HepG2 (cell line): ENCODE data around the gene KRTAP19-8. TPM values are rescaled to one million over a fixed set of nuclear protein-coding genes. Genes with fewer than 3 reads are reported as not detected.

Experiments
- ATAC-seq: fragments of 200-7000 bp; cut with Tn5 transposase; 3 replicates; pipeline ENCODE4 v1.9.1; 2020; ENCODE audit warnings: mild to moderate bottlenecking, moderate library complexity
- BruUV-seq: library from RNA; stranded (reverse); fragments of 400-500 nt; replicated peaks from 2 replicates; lab custom pipeline; 2021; lab: Mats Ljungman, UMichigan
- CTCF ChIA-PET: fragments of 300-600 bp; formaldehyde crosslinking; extraction: SDS; loops from one replicate; lab custom pipeline; 2021; ENCODE audit warnings: low total read pairs, inconsistent platforms, low intra/inter-chr PET ratio; lab: Yijun Ruan, JAX
- POLR2A ChIA-PET: fragments of 350-600 bp; sonication (Branson Sonifier 250); formaldehyde crosslinking; loops from one replicate; lab custom pipeline; 2020; ENCODE audit warnings: antibody characterized with exemption, inconsistent platforms; lab: Yijun Ruan, JAX
- DNase-seq: peaks from one replicate; pipeline ENCODE4 v3.0.0-alpha.2; 2015; ENCODE audit warnings: low spot score
- FAIRE-seq: peaks from 3 replicates; lab custom pipeline; 2011; peaks lifted over from hg19 to GRCh38; lab: Jason Lieb, UNC
- H2AFZ ChIP-seq: one replicate; pipeline ENCODE4 v1.6.1; 2011; ENCODE audit warnings: low read length, inconsistent platforms
- H3K27ac ChIP-seq: fragments of 300-600 bp; 3 replicates; pipeline ENCODE4 v1.8.0; 2011; ENCODE audit warnings: mixed run types, mild to moderate bottlenecking, mixed read lengths, low read length, inconsistent platforms; ENCODE audit not compliant: insufficient read depth; ENCODE audit errors: extremely low read length
- H3K27me3 ChIP-seq, 2 experiments: fragments of 200-600 bp in 1 of 2; 2 replicates in 1 of 2; 3 replicates in 1 of 2; pipeline versions ENCODE4 v1.6.0 to v1.8.0; 2011; ENCODE audit warnings: low read length in 2 of 2, mild to moderate bottlenecking in 2 of 2, moderate library complexity in 2 of 2, inconsistent platforms in 1 of 2; ENCODE audit not compliant: insufficient read depth in 2 of 2, control insufficient read depth in 1 of 2
- H3K36me3 ChIP-seq, 2 experiments: fragments of 200-600 bp in 1 of 2; replicated peaks in 1 of 2; 2 replicates in 1 of 2; 3 replicates in 1 of 2; pipeline versions ENCODE4 v1.5.1 to v1.8.0; 2011; ENCODE audit warnings: low read length in 2 of 2, inconsistent platforms in 1 of 2; ENCODE audit not compliant: insufficient read depth in 2 of 2, control insufficient read depth in 1 of 2
- H3K4me1 ChIP-seq: 2 replicates; pipeline ENCODE4 v1.5.1; 2012; ENCODE audit warnings: low read length, inconsistent platforms; ENCODE audit not compliant: insufficient read depth
- H3K4me2 ChIP-seq: 2 replicates; pipeline ENCODE4 v1.6.0; 2011; ENCODE audit warnings: low read depth, low read length, inconsistent platforms
- H3K4me3 ChIP-seq, 3 experiments: fragments of 200-600 bp in 1 of 3; sonication (generic), shearing (Covaris generic) in 1 of 3; replicated peaks in 1 of 3; 2 replicates each; pipeline ENCODE4 v1.5.1; 2011 to 2016; ENCODE audit warnings: low read length in 3 of 3, inconsistent platforms in 2 of 3, low read depth in 2 of 3, mild to moderate bottlenecking in 2 of 3, control low read depth in 1 of 3, mixed read lengths in 1 of 3; ENCODE audit not compliant: insufficient read depth in 1 of 3
- H3K79me2 ChIP-seq: one replicate; pipeline ENCODE4 v1.6.1; 2011; ENCODE audit warnings: low read length, inconsistent platforms; ENCODE audit not compliant: insufficient read depth
- H3K9ac ChIP-seq: 2 replicates; pipeline ENCODE4 v1.6.0; 2011; ENCODE audit warnings: mild to moderate bottlenecking, low read depth, low read length, inconsistent platforms; ENCODE audit not compliant: insufficient read depth
- H3K9me3 ChIP-seq: 2 replicates; pipeline ENCODE4 v1.5.1; 2012; ENCODE audit warnings: mild to moderate bottlenecking, low read length
- H4K20me1 ChIP-seq: 2 replicates; pipeline ENCODE4 v1.6.0; 2011; ENCODE audit warnings: inconsistent platforms, mild to moderate bottlenecking, low read length, moderate library complexity; ENCODE audit not compliant: insufficient read depth
- ASH2L ChIP-seq: fragments of 300-600, 200-600 bp; sonication (generic); IDR thresholded peaks from 2 replicates; pipeline ENCODE4 v1.7.0; 2017; ENCODE audit warnings: low read depth, mild to moderate bottlenecking, moderate library complexity, mixed read lengths, low read length; ENCODE audit not compliant: insufficient read length
- DPF2 ChIP-seq: sonication (generic); formaldehyde crosslinking; IDR thresholded peaks from 2 replicates; pipeline ENCODE4 v1.4.0; 2020; ENCODE audit warnings: mild to moderate bottlenecking, low read depth, missing genetic modification reagents, borderline replicate concordance
- FOXK2 ChIP-seq: fragments of 450-650 bp; IDR thresholded peaks from 2 replicates; pipeline ENCODE4 v1.6.1; 2016
- GLI4 ChIP-seq: sonication (generic); formaldehyde crosslinking; IDR thresholded peaks from 2 replicates; pipeline ENCODE4 v1.5.1; 2020; ENCODE audit warnings: missing genetic modification reagents, mild to moderate bottlenecking, moderate library complexity, borderline replicate concordance
- PCBP1 ChIP-seq: fragments of 200-400 bp; formaldehyde crosslinking; IDR thresholded peaks from 2 replicates; pipeline ENCODE4 v1.6.1; 2017; ENCODE audit warnings: mild to moderate bottlenecking, low read depth, low read length, borderline replicate concordance
- RCOR2 ChIP-seq: IDR thresholded peaks from 2 replicates; pipeline ENCODE4 v1.6.1; 2016; ENCODE audit warnings: missing biosample characterization, missing genetic modification reagents
- SKI ChIP-seq: fragments of 450-650 bp; IDR thresholded peaks from one replicate; pipeline ENCODE4 v1.6.1; 2018; ENCODE audit warnings: mild to moderate bottlenecking; ENCODE audit not compliant: partially characterized antibody
- SMAD3 ChIP-seq: sonication (generic); formaldehyde crosslinking; IDR thresholded peaks from 2 replicates; pipeline ENCODE4 v1.4.0; 2020; ENCODE audit warnings: missing genetic modification reagents
- SMYD3 ChIP-seq: sonication (generic); formaldehyde crosslinking; IDR thresholded peaks from 2 replicates; pipeline ENCODE4 v1.8.1; 2023; ENCODE audit warnings: mild to moderate bottlenecking, missing genetic modification reagents
- SNAI1 ChIP-seq: sonication (generic); formaldehyde crosslinking; IDR thresholded peaks from 2 replicates; pipeline ENCODE4 v1.5.0; 2020; ENCODE audit warnings: mild to moderate bottlenecking, missing genetic modification reagents, borderline replicate concordance
- SRSF9 ChIP-seq: fragments of 200-400 bp; formaldehyde crosslinking; IDR thresholded peaks from 2 replicates; pipeline ENCODE4 v1.6.1; 2018; ENCODE audit warnings: borderline replicate concordance, mild to moderate bottlenecking, low read depth, low read length; ENCODE audit not compliant: insufficient read depth, poor library complexity, severe bottlenecking
- TARDBP ChIP-seq: sonication (generic); formaldehyde crosslinking; IDR thresholded peaks from 2 replicates; pipeline ENCODE4 v1.8.0; 2022; ENCODE audit warnings: mild to moderate bottlenecking, missing genetic modification reagents
- ZFY ChIP-seq: sonication (generic); formaldehyde crosslinking; IDR thresholded peaks from 2 replicates; pipeline ENCODE4 v1.4.0; 2020; ENCODE audit warnings: missing genetic modification reagents
- ZNF562 ChIP-seq: sonication (generic); formaldehyde crosslinking; IDR thresholded peaks from 2 replicates; pipeline ENCODE4 v1.8.0; 2022; ENCODE audit warnings: missing genetic modification reagents, borderline replicate concordance
- ZSCAN12 ChIP-seq: sonication (generic); formaldehyde crosslinking; IDR thresholded peaks from 2 replicates; pipeline ENCODE4 v1.9.0; 2021; ENCODE audit warnings: mild to moderate bottlenecking, missing genetic modification reagents
- ZZZ3 ChIP-seq: sonication (generic); formaldehyde crosslinking; IDR thresholded peaks from 2 replicates; pipeline ENCODE4 v1.4.0; 2020; ENCODE audit warnings: missing genetic modification reagents, mild to moderate bottlenecking, borderline replicate concordance
- WGBS: methylation state at CpG from one replicate; pipeline ENCODE4 v1.1.6; 2017; ENCODE audit warnings: low lambda C conversion rate; 5-methylcytosine and 5-hydroxymethylcytosine counted together
- in situ Hi-C: cut with HindIII; loops from 2 replicates; pipeline ENCODE4 v1.10.0; 2017; ENCODE audit warnings: low pct_unique_long_range_greater_than_20kb; ENCODE audit not compliant: extremely low pct_ligation_motif_present
- intact Hi-C: fragments of 100-400 bp; cut with micrococcal nuclease; formaldehyde crosslinking; loops from one replicate; pipeline ENCODE4 v1.10.0; 2022; ENCODE audit not compliant: unreplicated experiment
- polyA plus RNA-seq, 8 experiments: library from polyadenylated mRNA; depleted of rRNA in 3 of 8; stranded (reverse) in 7 of 8; unstranded in 1 of 8; fragments of >200 nt; fragmentation: Illumina TruSeq in 4 of 8; extraction: Trizol in 4 of 8; gene quantifications; 2 replicates each; pipeline versions ENCODE4 v1.2.1 to v1.2.3, GENCODE V29; 2011 to 2016; ENCODE audit warnings: low read depth in 4 of 8, missing spikeins in 1 of 8, mixed read lengths in 1 of 8; ENCODE audit not compliant: insufficient read depth in 1 of 8
- total RNA-seq, 5 experiments: library from RNA; depleted of rRNA; stranded (reverse); fragments of >200 nt; fragmentation: Illumina TruSeq; extraction: Trizol; gene quantifications; 2 replicates each; pipeline ENCODE4 v1.2.3, GENCODE V29; 2016; ENCODE audit warnings: low read depth in 1 of 5
- TF ChIP-seq, protein P1 (sequence below): sonication (generic); formaldehyde crosslinking; IDR thresholded peaks from 2 replicates; pipeline ENCODE4 v1.8.1; 2023; ENCODE audit warnings: mild to moderate bottlenecking, inconsistent platforms, moderate library complexity, missing genetic modification reagents, borderline replicate concordance
- TF ChIP-seq, protein P2 (sequence below): sonication (generic); formaldehyde crosslinking; IDR thresholded peaks from 2 replicates; pipeline ENCODE4 v1.4.0; 2020; ENCODE audit warnings: missing genetic modification reagents
- TF ChIP-seq, protein P3 (sequence below): sonication (generic); formaldehyde crosslinking; IDR thresholded peaks from 2 replicates; pipeline ENCODE4 v1.5.1; 2020; ENCODE audit warnings: missing genetic modification reagents, mild to moderate bottlenecking, borderline replicate concordance
- TF ChIP-seq, protein P4 (sequence below): sonication (generic); formaldehyde crosslinking; IDR thresholded peaks from 2 replicates; pipeline ENCODE4 v1.4.0; 2020; ENCODE audit warnings: missing genetic modification reagents, mild to moderate bottlenecking, borderline replicate concordance

KRTAP19-8 gene
- total and polyA plus RNA-seq, 2 of the 13 experiments (the other 11 are each of a cell fraction or from before 2014, with no cell fraction given): not detected

DNA sequence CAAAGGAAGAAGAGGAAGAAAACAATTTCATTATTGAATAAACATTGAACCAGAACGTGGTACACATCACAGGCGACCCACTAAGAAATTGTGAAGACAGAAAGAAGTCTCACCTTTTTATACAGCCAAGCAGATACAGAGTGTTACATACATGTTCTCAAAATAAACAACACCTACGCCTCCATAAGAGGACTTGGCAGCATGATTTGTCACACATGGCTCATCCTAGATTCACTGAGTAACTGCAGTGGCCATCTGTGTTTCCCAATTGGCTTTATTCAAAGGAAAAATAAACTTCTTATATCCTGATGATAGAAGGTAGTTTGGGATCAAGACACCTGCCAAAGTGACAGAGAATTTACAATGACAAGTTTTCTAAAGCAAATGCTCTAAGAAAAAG lies 7.6 kb upstream of the KRTAP19-8 start:
- no peak overlapping the region for H3K27ac ChIP-seq
- no peaks in the 10 kb centered on the region for H3K79me2 ChIP-seq
- no peak overlapping the region for H3K4me2 ChIP-seq
- 1% methylated on average over 3 of the region's 3 CpGs for WGBS
- CTCF ChIA-PET: no interaction called here
- ATAC-seq (no peak), FAIRE-seq (no peak), DNase-seq (no peak)
- no peaks in the 10 kb centered on the region for H3K36me3 ChIP-seq
- BruUV-seq: no TSS peak
- peaks cover 66% of the 10 kb centered on the region for H3K9me3 ChIP-seq
- no peaks in the 10 kb centered on the region for H3K4me1 ChIP-seq
- no peak overlapping the region for H3K4me3 ChIP-seq
- TF ChIP-seq, protein P1, sequence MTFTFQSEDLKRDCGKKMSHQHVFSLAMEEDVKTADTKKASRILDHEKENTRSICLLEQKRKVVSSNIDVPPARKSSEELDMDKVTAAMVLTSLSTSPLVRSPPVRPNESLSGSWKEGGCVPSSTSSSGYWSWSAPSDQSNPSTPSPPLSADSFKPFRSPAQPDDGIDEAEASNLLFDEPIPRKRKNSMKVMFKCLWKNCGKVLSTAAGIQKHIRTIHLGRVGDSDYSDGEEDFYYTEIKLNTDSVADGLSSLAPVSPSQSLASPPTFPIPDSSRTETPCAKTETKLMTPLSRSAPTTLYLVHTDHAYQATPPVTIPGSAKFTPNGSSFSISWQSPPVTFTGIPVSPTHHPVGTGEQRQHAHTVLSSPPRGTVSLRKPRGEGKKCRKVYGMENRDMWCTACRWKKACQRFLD (CRISPR knock-in tag): no peak
- TF ChIP-seq ZFY (no peak), DPF2 (CRISPR knock-in tag) (no peak), PCBP1 (no peak), RCOR2 (CRISPR knock-in tag) (no peak), SRSF9 (no peak), SMAD3 (CRISPR knock-in tag) (no peak), ZSCAN12 (CRISPR knock-in tag) (no peak), TARDBP (CRISPR knock-in tag) (no peak), ZZZ3 (CRISPR knock-in tag) (no peak), SMYD3 (CRISPR knock-in tag) (no peak), GLI4 (CRISPR knock-in tag) (no peak), SNAI1 (CRISPR knock-in tag) (no peak), FOXK2 (no peak), SKI (no peak), ASH2L (no peak), ZNF562 (no peak)
- TF ChIP-seq, protein P2, sequence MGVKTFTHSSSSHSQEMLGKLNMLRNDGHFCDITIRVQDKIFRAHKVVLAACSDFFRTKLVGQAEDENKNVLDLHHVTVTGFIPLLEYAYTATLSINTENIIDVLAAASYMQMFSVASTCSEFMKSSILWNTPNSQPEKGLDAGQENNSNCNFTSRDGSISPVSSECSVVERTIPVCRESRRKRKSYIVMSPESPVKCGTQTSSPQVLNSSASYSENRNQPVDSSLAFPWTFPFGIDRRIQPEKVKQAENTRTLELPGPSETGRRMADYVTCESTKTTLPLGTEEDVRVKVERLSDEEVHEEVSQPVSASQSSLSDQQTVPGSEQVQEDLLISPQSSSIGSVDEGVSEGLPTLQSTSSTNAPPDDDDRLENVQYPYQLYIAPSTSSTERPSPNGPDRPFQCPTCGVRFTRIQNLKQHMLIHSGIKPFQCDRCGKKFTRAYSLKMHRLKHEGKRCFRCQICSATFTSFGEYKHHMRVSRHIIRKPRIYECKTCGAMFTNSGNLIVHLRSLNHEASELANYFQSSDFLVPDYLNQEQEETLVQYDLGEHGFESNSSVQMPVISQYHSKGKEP: no peak
- TF ChIP-seq, protein P3, sequence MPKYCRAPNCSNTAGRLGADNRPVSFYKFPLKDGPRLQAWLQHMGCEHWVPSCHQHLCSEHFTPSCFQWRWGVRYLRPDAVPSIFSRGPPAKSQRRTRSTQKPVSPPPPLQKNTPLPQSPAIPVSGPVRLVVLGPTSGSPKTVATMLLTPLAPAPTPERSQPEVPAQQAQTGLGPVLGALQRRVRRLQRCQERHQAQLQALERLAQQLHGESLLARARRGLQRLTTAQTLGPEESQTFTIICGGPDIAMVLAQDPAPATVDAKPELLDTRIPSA (CRISPR knock-in tag): no peak
- TF ChIP-seq, protein P4, sequence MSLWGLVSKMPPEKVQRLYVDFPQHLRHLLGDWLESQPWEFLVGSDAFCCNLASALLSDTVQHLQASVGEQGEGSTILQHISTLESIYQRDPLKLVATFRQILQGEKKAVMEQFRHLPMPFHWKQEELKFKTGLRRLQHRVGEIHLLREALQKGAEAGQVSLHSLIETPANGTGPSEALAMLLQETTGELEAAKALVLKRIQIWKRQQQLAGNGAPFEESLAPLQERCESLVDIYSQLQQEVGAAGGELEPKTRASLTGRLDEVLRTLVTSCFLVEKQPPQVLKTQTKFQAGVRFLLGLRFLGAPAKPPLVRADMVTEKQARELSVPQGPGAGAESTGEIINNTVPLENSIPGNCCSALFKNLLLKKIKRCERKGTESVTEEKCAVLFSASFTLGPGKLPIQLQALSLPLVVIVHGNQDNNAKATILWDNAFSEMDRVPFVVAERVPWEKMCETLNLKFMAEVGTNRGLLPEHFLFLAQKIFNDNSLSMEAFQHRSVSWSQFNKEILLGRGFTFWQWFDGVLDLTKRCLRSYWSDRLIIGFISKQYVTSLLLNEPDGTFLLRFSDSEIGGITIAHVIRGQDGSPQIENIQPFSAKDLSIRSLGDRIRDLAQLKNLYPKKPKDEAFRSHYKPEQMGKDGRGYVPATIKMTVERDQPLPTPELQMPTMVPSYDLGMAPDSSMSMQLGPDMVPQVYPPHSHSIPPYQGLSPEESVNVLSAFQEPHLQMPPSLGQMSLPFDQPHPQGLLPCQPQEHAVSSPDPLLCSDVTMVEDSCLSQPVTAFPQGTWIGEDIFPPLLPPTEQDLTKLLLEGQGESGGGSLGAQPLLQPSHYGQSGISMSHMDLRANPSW (CRISPR knock-in tag): no peak
- H3K9ac ChIP-seq: no peak overlapping the region
- no peaks in the 10 kb centered on the region; a peak in 1 of 5 replicates for H3K27me3 ChIP-seq
- POLR2A ChIA-PET: no interaction called here
- H4K20me1 ChIP-seq: no peaks in the 10 kb centered on the region
- in situ Hi-C loops (no loop called here), intact Hi-C loops (no loop called here)
- H2AFZ ChIP-seq: no peak overlapping the region
